ENCODE results near the gene PDIK1L. TPM values are rescaled to one million over a fixed set of nuclear protein-coding genes. Genes with fewer than 3 reads are reported as not detected.

PDIK1L gene
- total RNA-seq, 2 experiments from 2014 or later, result 12.9 to 17.2 TPM

GRCh38 chr1:26119892-26120608, 8.4 kb downstream of the PDIK1L start:
- intact Hi-C loops (cut with micrococcal nuclease; ENCODE audit: unreplicated experiment), result no loop called here
- TF ChIP-seq EZH2phosphoT487 (IDR thresholded peaks at IDR 0.05; ENCODE audit: borderline replicate concordance, low read depth, low read length), result no peak
- TF ChIP-seq, protein P1, sequence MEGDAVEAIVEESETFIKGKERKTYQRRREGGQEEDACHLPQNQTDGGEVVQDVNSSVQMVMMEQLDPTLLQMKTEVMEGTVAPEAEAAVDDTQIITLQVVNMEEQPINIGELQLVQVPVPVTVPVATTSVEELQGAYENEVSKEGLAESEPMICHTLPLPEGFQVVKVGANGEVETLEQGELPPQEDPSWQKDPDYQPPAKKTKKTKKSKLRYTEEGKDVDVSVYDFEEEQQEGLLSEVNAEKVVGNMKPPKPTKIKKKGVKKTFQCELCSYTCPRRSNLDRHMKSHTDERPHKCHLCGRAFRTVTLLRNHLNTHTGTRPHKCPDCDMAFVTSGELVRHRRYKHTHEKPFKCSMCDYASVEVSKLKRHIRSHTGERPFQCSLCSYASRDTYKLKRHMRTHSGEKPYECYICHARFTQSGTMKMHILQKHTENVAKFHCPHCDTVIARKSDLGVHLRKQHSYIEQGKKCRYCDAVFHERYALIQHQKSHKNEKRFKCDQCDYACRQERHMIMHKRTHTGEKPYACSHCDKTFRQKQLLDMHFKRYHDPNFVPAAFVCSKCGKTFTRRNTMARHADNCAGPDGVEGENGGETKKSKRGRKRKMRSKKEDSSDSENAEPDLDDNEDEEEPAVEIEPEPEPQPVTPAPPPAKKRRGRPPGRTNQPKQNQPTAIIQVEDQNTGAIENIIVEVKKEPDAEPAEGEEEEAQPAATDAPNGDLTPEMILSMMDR (conservative IDR thresholded peaks at IDR 0.05; ENCODE audit: low read length), result no peak
- H3K4me2 ChIP-seq (ENCODE audit: low read length), result no peak overlapping the region

GRCh38 chr1:26121854-26122773, 10.5 kb downstream of the PDIK1L start:
- Histone ChIP-seq H4K20me1 (ENCODE audit: insufficient read depth, low read length) (no peaks in the 10 kb centered on the region), H3K4me1 (ENCODE audit: insufficient read depth, low read length, poor library complexity, severe bottlenecking) (peaks cover 25% of the 10 kb centered on the region), H3K9me3 (ENCODE audit: low read length) (no peaks in the 10 kb centered on the region), H3K4me3 (ENCODE audit: low read depth, low read length, poor library complexity, severe bottlenecking) (no peak overlapping the region), H3K27ac (ENCODE audit: low read depth, low read length, poor library complexity, severe bottlenecking) (no peak overlapping the region), H3K4me2 (ENCODE audit: low read length) (no peak overlapping the region), H3K36me3 (ENCODE audit: insufficient read depth, low read length) (peaks cover 55% of the 10 kb centered on the region), H3K9me2 (ENCODE audit: insufficient read depth, low read length) (no peaks in the 10 kb centered on the region), H3K79me2 (ENCODE audit: insufficient read depth, low read depth, low read length) (peaks cover 9% of the 10 kb centered on the region; the same call in 1 of the 2 replicates), H2AFZ (ENCODE audit: low read length) (no peak overlapping the region)
- TF ChIP-seq, protein P1 (conservative IDR thresholded peaks at IDR 0.05; ENCODE audit: low read length), result no peak
- no peak for TF ChIP-seq EZH2phosphoT487 (IDR thresholded peaks at IDR 0.05; ENCODE audit: borderline replicate concordance, low read depth, low read length)
- intact Hi-C loops (cut with micrococcal nuclease; ENCODE audit: unreplicated experiment), result no loop called here
- POLR2A ChIA-PET, result interaction anchor here (0.6 to 2.2 kb wide), 3 partner anchors 9 to 299 kb away, joined by 4 to 12 read pairs (median 6); partner anchors contain the start of gene PDIK1L
- DNase-seq (ENCODE audit: low spot score), result no peak
- CTCF ChIA-PET (ENCODE audit: unreplicated experiment), result no interaction called here
- BruUV-seq (replicated peaks), result TSS peak; percentile 12

More at GRCh38 chr1:26119892-26120608, 8.4 kb downstream of the PDIK1L start:
- no TSS peak for BruUV-seq (replicated peaks)
- Histone ChIP-seq H3K36me3 (ENCODE audit: insufficient read depth, low read length) (peaks cover 61% of the 10 kb centered on the region), H4K20me1 (ENCODE audit: insufficient read depth, low read length) (no peaks in the 10 kb centered on the region), H3K27ac (ENCODE audit: low read depth, low read length, poor library complexity, severe bottlenecking) (no peak overlapping the region), H3K4me3 (ENCODE audit: low read depth, low read length, poor library complexity, severe bottlenecking) (no peak overlapping the region), H3K9me3 (ENCODE audit: low read length) (no peaks in the 10 kb centered on the region), H3K79me2 (ENCODE audit: insufficient read depth, low read depth, low read length) (peaks cover under 1% of the 10 kb centered on the region; the same call in 1 of the 2 replicates), H3K4me1 (ENCODE audit: insufficient read depth, low read length, poor library complexity, severe bottlenecking) (peaks cover 4% of the 10 kb centered on the region), H3K9me2 (ENCODE audit: insufficient read depth, low read length) (no peaks in the 10 kb centered on the region), H2AFZ (ENCODE audit: low read length) (no peak overlapping the region)
- POLR2A ChIA-PET, result no interaction called here
- CTCF ChIA-PET (ENCODE audit: unreplicated experiment), result no interaction called here
- no peak for DNase-seq (ENCODE audit: low spot score)

All from OCI-LY7 (cell line).